GM13976 (cell line): Measurements from ENCODE around the gene GSN.

ENCODE experiments used
- DNase-seq: peaks from one replicate; pipeline ENCODE4 v3.0.0; 2012; ENCODE audit warnings: low spot score
- in situ Hi-C: fragments of 300-500 bp; cut with MboI; formaldehyde crosslinking; loops from one replicate; pipeline ENCODE4 v1.12.0; 2022; ENCODE audit warnings: low sequenced_read_pairs, mixed read lengths, inconsistent platforms; ENCODE audit not compliant: unreplicated experiment
- TF ChIP-seq, protein P1 (sequence below): IDR thresholded peaks from 2 replicates; pipeline ENCODE4 v1.5.1; 2012; ENCODE audit warnings: borderline replicate concordance, mild to moderate bottlenecking; ENCODE audit not compliant: insufficient read depth; ENCODE audit errors: extremely low read depth, missing control alignments, control extremely low read depth

The GSN gene

GRCh38 chr9:121235512-121235911, 32.5 kb upstream of the GSN start:
- DNase-seq: no peak
- in situ Hi-C loops: no loop called here
- TF ChIP-seq, protein P1, sequence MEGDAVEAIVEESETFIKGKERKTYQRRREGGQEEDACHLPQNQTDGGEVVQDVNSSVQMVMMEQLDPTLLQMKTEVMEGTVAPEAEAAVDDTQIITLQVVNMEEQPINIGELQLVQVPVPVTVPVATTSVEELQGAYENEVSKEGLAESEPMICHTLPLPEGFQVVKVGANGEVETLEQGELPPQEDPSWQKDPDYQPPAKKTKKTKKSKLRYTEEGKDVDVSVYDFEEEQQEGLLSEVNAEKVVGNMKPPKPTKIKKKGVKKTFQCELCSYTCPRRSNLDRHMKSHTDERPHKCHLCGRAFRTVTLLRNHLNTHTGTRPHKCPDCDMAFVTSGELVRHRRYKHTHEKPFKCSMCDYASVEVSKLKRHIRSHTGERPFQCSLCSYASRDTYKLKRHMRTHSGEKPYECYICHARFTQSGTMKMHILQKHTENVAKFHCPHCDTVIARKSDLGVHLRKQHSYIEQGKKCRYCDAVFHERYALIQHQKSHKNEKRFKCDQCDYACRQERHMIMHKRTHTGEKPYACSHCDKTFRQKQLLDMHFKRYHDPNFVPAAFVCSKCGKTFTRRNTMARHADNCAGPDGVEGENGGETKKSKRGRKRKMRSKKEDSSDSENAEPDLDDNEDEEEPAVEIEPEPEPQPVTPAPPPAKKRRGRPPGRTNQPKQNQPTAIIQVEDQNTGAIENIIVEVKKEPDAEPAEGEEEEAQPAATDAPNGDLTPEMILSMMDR: no peak

DNA sequence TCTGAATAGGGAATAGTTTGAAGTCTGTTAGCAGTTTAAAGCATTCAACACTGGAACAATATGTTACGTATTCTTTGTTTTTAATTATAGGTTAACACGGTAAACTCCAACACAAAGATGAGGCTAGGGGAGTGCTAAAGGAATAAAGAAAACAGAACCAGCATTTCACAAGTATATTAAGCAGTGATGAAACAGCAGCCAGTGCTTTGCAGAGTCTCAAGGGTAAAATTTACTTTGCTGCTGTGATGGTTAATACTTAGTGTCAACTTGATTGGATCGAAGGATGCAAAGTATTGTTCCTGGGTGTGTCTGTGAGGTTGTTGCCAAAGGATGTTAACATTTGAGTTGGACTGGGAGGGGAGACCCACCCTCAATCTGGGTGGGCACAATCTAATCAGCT, 30.0 kb upstream of the GSN start:
- TF ChIP-seq, protein P1: no peak
- in situ Hi-C loops: no loop called here
- DNase-seq: no peak

GRCh38 chr9:121239071-121239470, 28.9 kb upstream of the GSN start:
- in situ Hi-C loops: no loop called here
- no peak for DNase-seq

DNA sequence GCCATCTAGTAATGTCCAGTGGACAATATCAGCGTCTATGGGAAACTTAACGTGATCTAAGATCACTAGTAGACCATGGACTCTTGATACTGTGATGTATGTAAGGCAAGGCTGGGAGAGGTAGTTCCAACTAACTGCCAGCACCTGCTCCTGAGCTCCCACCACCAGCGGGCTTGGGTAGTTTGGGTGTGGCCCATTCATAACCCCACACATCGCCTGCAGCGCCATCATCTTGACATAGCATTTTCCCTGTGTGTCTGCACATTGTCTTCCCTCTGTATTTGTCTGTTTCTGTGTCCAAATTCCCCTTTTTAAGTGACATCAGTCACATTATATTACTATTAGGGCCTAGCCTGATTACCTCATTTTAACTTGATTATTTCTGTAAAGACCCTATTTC, 28.1 kb upstream of the GSN start:
- no peak for DNase-seq
- in situ Hi-C loops: no loop called here
- TF ChIP-seq, protein P1: no peak

More at GRCh38 chr9:121239071-121239470, 28.9 kb upstream of the GSN start:
- TF ChIP-seq, protein P1: no peak

- DNase-seq: no peak
- TF ChIP-seq, protein P1: no peak
- in situ Hi-C loops: no loop called here
Measured at GRCh38 chr9:121240472-121241135, 27.4 kb upstream of the GSN start.

- in situ Hi-C loops: no loop called here
- no peak for DNase-seq
- TF ChIP-seq, protein P1: no peak
Measured at GRCh38 chr9:121242219-121242958, 25.6 kb upstream of the GSN start.

DNA sequence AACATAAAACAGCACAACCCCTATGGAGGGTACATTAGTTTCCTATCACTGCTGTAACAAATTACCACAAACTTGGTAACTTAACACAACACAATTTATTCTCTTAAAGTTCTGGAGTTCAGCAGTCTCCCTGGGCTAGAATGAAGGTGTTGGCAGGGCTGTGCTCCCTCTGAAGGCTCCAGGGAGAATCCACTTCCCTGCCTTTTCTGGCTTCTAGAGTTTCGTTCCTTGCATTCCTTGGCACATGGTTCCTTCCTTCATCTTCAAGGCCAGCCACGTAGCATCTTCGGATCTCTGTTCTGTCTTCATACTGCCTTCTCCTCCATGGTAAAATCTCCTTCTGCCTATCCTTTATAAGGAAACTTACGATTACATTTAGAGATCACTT, 25.0 kb upstream of the GSN start:
- no peak for DNase-seq
- TF ChIP-seq, protein P1: no peak
- in situ Hi-C loops: no loop called here
